ENCODE data around the gene PRSS56.

Gene PRSS56

DNA sequence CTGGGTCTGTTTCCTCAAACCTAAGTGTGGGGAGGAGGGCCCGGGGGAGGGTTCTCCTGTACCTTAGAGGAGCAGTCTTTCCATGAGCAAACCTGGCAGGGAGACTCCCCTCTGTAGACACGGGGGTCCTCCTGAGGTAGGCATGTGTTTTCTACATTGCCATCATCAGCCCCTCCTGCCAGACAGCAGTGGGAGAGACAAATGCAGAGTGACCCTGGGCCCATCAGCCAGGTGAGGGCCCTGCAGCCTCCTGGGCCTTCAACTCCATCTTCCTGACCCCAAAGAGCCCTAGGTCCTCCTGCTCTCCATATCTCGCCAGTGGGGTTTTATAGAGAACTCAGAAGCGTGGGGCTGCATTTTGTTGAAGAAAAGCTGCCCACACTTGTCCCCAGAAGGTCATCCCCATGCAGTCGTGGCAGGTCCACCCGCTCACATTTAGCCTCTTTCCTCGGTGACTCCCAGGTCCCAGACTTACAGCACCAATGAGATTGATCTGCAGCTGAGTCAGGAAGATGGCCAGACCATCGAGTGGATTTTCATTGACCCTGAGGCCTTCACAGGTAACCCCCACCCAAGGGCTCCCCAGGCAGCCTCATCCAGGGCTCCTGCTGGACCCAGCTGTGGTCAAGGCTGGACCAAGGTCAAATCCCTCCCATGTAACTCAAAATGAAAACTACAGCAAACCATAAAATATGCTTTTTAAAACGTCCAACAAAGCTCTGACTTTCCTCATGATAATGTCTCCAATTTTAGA, 21.9 kb downstream of the PRSS56 start:
- Histone ChIP-seq H3K27me3 (ENCODE audit: control insufficient read depth in 2 of 2, insufficient read depth in 2 of 2, low read length in 2 of 2) (peaks cover 5 to 6% of the 10 kb centered on the region in 2 donors), H3K4me1 (ENCODE audit: control insufficient read depth in 2 of 2, insufficient read depth in 2 of 2, low read length in 2 of 2) (no peaks in the 10 kb centered on the region), H3K4me3 (ENCODE audit: low read length in 2 of 2) (no peak overlapping the region), H3K9ac (ENCODE audit: low read depth in 1 of 2, low read length in 2 of 2) (no peak overlapping the region), H3K36me3 (ENCODE audit: control insufficient read depth in 2 of 2, insufficient read depth in 2 of 2, low read length in 2 of 2) (peaks cover 0 to 5% of the 10 kb centered on the region in 2 donors), H3K9me3 (ENCODE audit: control insufficient read depth in 2 of 2, low read length in 2 of 2) (no peaks in the 10 kb centered on the region), H3K27ac (ENCODE audit: low read depth in 2 of 2, low read length in 2 of 2) (no peak overlapping the region)

DNA sequence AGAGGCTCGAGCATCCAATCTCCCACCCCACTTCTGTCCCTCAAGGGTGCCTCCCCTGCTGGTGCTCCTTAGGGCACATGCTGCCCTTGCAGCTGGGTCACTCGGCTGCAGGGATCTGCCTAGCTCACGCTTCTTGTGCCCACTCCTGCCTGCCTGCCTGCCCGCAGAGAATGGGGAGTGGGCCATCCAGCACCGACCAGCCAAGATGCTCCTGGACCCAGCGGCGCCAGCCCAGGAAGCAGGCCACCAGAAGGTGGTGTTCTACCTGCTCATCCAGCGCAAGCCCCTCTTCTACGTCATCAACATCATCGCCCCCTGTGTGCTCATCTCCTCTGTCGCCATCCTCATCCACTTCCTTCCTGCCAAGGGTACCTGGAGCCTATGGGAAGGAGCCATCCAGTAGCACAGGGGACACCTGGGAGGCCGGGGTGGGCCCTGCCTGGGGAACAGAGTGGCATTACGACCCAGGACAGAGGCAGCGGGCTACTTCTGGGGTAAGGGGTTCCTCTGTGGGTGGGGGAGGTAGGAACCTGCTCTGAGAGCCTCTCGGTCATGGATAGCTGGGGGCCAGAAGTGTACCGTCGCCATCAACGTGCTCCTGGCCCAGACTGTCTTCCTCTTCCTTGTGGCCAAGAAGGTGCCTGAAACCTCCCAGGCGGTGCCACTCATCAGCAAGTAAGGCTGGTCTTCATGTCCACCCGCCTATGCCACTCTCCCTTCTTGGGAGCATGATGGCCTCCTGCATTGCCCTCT, 22.7 kb downstream of the PRSS56 start:
- Histone ChIP-seq H3K4me1 (ENCODE audit: control insufficient read depth in 2 of 2, insufficient read depth in 2 of 2, low read length in 2 of 2) (no peaks in the 10 kb centered on the region), H3K36me3 (ENCODE audit: control insufficient read depth in 2 of 2, insufficient read depth in 2 of 2, low read length in 2 of 2) (peaks cover 0 to 5% of the 10 kb centered on the region in 2 donors), H3K9me3 (ENCODE audit: control insufficient read depth in 2 of 2, low read length in 2 of 2) (no peaks in the 10 kb centered on the region), H3K4me3 (ENCODE audit: low read length in 2 of 2) (no peak overlapping the region), H3K27me3 (ENCODE audit: control insufficient read depth in 2 of 2, insufficient read depth in 2 of 2, low read length in 2 of 2) (peaks cover 5 to 6% of the 10 kb centered on the region in 2 donors), H3K9ac (ENCODE audit: low read depth in 1 of 2, low read length in 2 of 2) (no peak overlapping the region), H3K27ac (ENCODE audit: low read depth in 2 of 2, low read length in 2 of 2) (no peak overlapping the region)

- peaks cover 0 to 5% of the 10 kb centered on the region in 2 donors for H3K36me3 ChIP-seq (ENCODE audit: control insufficient read depth in 2 of 2, insufficient read depth in 2 of 2, low read length in 2 of 2)
Observed at GRCh38 chr2:232543491-232543890, 23.3 kb downstream of the PRSS56 start.

GRCh38 chr2:232543928-232544631, 23.9 kb downstream of the PRSS56 start:
- H3K36me3 ChIP-seq (ENCODE audit: control insufficient read depth in 2 of 2, insufficient read depth in 2 of 2, low read length in 2 of 2), result peaks cover 0 to 5% of the 10 kb centered on the region in 2 donors
- H3K9me3 ChIP-seq (ENCODE audit: control insufficient read depth in 2 of 2, low read length in 2 of 2), result no peaks in the 10 kb centered on the region
- no peak overlapping the region for H3K9ac ChIP-seq (ENCODE audit: low read depth in 1 of 2, low read length in 2 of 2)
- H3K4me3 ChIP-seq (ENCODE audit: low read length in 2 of 2), result no peak overlapping the region
- H3K4me1 ChIP-seq (ENCODE audit: control insufficient read depth in 2 of 2, insufficient read depth in 2 of 2, low read length in 2 of 2), result no peaks in the 10 kb centered on the region
- no peak overlapping the region for H3K27ac ChIP-seq (ENCODE audit: low read depth in 2 of 2, low read length in 2 of 2)
- peaks cover 4 to 5% of the 10 kb centered on the region in 2 donors for H3K27me3 ChIP-seq (ENCODE audit: control insufficient read depth in 2 of 2, insufficient read depth in 2 of 2, low read length in 2 of 2)

More at GRCh38 chr2:232543491-232543890, 23.3 kb downstream of the PRSS56 start:
- H3K4me1 ChIP-seq (ENCODE audit: control insufficient read depth in 2 of 2, insufficient read depth in 2 of 2, low read length in 2 of 2), result no peaks in the 10 kb centered on the region
- no peak overlapping the region for H3K4me3 ChIP-seq (ENCODE audit: low read length in 2 of 2)
- H3K27me3 ChIP-seq (ENCODE audit: control insufficient read depth in 2 of 2, insufficient read depth in 2 of 2, low read length in 2 of 2), result peaks cover 5 to 6% of the 10 kb centered on the region in 2 donors
- H3K27ac ChIP-seq (ENCODE audit: low read depth in 2 of 2, low read length in 2 of 2), result no peak overlapping the region
- H3K9me3 ChIP-seq (ENCODE audit: control insufficient read depth in 2 of 2, low read length in 2 of 2), result no peaks in the 10 kb centered on the region
- H3K9ac ChIP-seq (ENCODE audit: low read depth in 1 of 2, low read length in 2 of 2), result no peak overlapping the region

DNA sequence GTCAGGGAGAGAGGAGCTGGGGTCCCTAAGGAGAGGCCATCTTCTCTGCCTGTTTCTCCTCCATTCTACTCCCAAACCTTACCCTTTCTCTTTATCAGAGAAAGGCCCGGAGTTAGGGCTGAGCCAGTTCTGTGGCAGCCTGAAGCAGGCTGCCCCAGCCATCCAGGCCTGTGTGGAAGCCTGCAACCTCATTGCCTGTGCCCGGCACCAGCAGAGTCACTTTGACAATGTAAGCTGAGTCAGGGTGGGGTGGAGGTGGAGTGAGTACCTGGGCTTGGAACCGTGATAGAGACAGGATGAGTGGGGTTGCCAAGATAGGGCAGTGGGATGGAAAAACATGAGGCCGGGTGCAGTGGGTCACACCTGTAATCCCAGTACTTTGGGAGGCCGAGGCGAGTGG, 24.5 kb downstream of the PRSS56 start:
- Histone ChIP-seq H3K36me3 (ENCODE audit: control insufficient read depth in 2 of 2, insufficient read depth in 2 of 2, low read length in 2 of 2) (peaks cover 0 to 5% of the 10 kb centered on the region in 2 donors), H3K27me3 (ENCODE audit: control insufficient read depth in 2 of 2, insufficient read depth in 2 of 2, low read length in 2 of 2) (peaks cover 0 to 2% of the 10 kb centered on the region in 2 donors), H3K4me1 (ENCODE audit: control insufficient read depth in 2 of 2, insufficient read depth in 2 of 2, low read length in 2 of 2) (no peaks in the 10 kb centered on the region), H3K9me3 (ENCODE audit: control insufficient read depth in 2 of 2, low read length in 2 of 2) (no peaks in the 10 kb centered on the region), H3K4me3 (ENCODE audit: low read length in 2 of 2) (no peak overlapping the region), H3K9ac (ENCODE audit: low read depth in 1 of 2, low read length in 2 of 2) (no peak overlapping the region), H3K27ac (ENCODE audit: low read depth in 2 of 2, low read length in 2 of 2) (no peak overlapping the region)

DNA sequence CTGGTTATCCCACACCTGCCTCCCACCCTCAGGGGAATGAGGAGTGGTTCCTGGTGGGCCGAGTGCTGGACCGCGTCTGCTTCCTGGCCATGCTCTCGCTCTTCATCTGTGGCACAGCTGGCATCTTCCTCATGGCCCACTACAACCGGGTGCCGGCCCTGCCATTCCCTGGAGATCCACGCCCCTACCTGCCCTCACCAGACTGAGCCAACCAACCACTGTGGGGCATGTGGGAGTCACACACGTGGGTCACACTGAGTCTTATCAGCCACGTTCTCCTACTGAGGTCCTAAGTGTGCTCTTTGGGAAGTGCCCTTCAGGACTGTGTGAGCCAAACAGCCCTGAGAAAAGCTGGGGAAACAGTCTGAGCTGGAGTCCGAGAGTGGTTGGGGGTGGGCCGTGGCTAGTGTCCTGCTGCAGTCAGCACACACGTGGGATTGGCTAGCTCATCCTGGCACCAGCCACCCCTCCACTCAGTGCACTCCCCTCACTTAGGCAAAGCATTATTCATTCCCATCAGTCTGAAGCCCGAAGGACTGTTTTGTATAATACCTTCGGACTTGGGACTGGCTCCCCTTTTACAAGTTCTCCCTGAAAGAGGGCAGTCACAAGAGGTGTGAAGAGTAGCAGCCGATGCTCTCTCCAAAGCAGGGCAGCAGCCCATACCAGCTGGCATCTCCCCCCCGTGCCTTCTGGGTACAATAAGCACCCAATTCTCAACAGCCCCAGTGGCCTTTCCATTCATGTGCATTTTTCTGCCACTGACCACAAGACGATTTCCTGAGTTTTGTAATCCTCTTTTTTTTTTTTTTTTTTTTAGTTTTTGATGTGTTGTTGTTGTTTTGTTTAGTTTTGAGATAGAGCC, 25.6 kb downstream of the PRSS56 start:
- Histone ChIP-seq H3K36me3 (ENCODE audit: control insufficient read depth in 2 of 2, insufficient read depth in 2 of 2, low read length in 2 of 2) (peaks cover 0 to 5% of the 10 kb centered on the region in 2 donors), H3K27ac (ENCODE audit: low read depth in 2 of 2, low read length in 2 of 2) (no peak overlapping the region), H3K9me3 (ENCODE audit: control insufficient read depth in 2 of 2, low read length in 2 of 2) (no peaks in the 10 kb centered on the region), H3K27me3 (ENCODE audit: control insufficient read depth in 2 of 2, insufficient read depth in 2 of 2, low read length in 2 of 2) (no peaks in the 10 kb centered on the region), H3K9ac (ENCODE audit: low read depth in 1 of 2, low read length in 2 of 2) (no peak overlapping the region), H3K4me3 (ENCODE audit: low read length in 2 of 2) (no peak overlapping the region), H3K4me1 (ENCODE audit: control insufficient read depth in 2 of 2, insufficient read depth in 2 of 2, low read length in 2 of 2) (no peaks in the 10 kb centered on the region)

DNA sequence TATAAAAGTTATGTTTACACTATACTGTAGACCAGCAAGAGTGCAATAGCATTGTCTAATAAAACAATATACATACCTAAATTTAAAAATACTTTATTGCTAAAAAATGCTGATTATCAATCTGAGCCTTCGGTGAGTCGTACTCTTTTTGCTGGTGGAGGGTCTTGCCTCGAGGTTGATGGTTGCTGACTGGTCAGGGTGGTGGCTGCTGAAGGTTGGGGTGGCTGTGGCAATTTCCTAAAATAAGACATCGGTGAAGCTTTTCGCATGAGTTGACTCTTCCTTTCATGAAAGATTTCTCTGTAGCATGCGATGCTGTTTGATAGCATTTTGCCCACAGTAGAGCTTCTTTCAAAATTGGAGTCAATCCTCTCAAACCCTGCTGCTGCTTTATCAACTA, 27.8 kb downstream of the PRSS56 start:
- H3K9me3 ChIP-seq (ENCODE audit: control insufficient read depth in 2 of 2, low read length in 2 of 2), result no peaks in the 10 kb centered on the region
- peaks cover 3 to 10% of the 10 kb centered on the region in 2 donors for H3K4me1 ChIP-seq (ENCODE audit: control insufficient read depth in 2 of 2, insufficient read depth in 2 of 2, low read length in 2 of 2)
- no peak overlapping the region for H3K9ac ChIP-seq (ENCODE audit: low read depth in 1 of 2, low read length in 2 of 2)

GRCh38 chr2:232549655-232550353, 29.6 kb downstream of the PRSS56 start:
- Histone ChIP-seq H3K4me1 (ENCODE audit: control insufficient read depth in 2 of 2, insufficient read depth in 2 of 2, low read length in 2 of 2) (peaks cover 3 to 10% of the 10 kb centered on the region in 2 donors), H3K9ac (ENCODE audit: low read depth in 1 of 2, low read length in 2 of 2) (peak overlapping the region; percentile 72 to 96)

More for the DNA sequence above, 27.8 kb downstream of the PRSS56 start:
- Histone ChIP-seq H3K36me3 (ENCODE audit: control insufficient read depth in 2 of 2, insufficient read depth in 2 of 2, low read length in 2 of 2) (peaks cover 0 to 9% of the 10 kb centered on the region in 2 donors), H3K27me3 (ENCODE audit: control insufficient read depth in 2 of 2, insufficient read depth in 2 of 2, low read length in 2 of 2) (no peaks in the 10 kb centered on the region), H3K27ac (ENCODE audit: low read depth in 2 of 2, low read length in 2 of 2) (no peak overlapping the region), H3K4me3 (ENCODE audit: low read length in 2 of 2) (no peak overlapping the region)

More at GRCh38 chr2:232549655-232550353, 29.6 kb downstream of the PRSS56 start:
- Histone ChIP-seq H3K27ac (ENCODE audit: low read depth in 2 of 2, low read length in 2 of 2) (peak overlapping the region; percentile 98), H3K36me3 (ENCODE audit: control insufficient read depth in 2 of 2, insufficient read depth in 2 of 2, low read length in 2 of 2) (peaks cover 5 to 12% of the 10 kb centered on the region in 2 donors), H3K9me3 (ENCODE audit: control insufficient read depth in 2 of 2, low read length in 2 of 2) (no peaks in the 10 kb centered on the region), H3K27me3 (ENCODE audit: control insufficient read depth in 2 of 2, insufficient read depth in 2 of 2, low read length in 2 of 2) (no peaks in the 10 kb centered on the region), H3K4me3 (ENCODE audit: low read length in 2 of 2) (peak overlapping the region; percentile 91 to 97)

Data from mucosa of rectum (tissue), 2 donors.